ENCODE results near the gene PSG5. TPM values are rescaled to one million over a fixed set of nuclear protein-coding genes. Genes with fewer than 3 reads are reported as not detected.
"Not testable (repeated sequence)": the region's sequence is repeated elsewhere in the genome, so short reads cannot be mapped to it uniquely, and the experiment has no call there.

Gene PSG5
- not detected for total RNA-seq

- H3K9me3 ChIP-seq; DNase-seq (ENCODE audit: low spot score); H3K27ac ChIP-seq; H3K27me3 ChIP-seq (replicated peaks; ENCODE audit: insufficient read depth); H3K4me3 ChIP-seq; H3K4me1 ChIP-seq (replicated peaks); intact Hi-C loops (cut with DNase I); H3K36me3 ChIP-seq: not testable (repeated sequence)
- 86% methylated on average over 7 of the region's 7 CpGs for whole genome bisulfite sequencing
These were observed at the start of gene PSG5 for GRCh38 chr19:43186311-43186935. Gene PSG5 (minus strand): TSS chr19:43186536. CDS start chr19:43186405, 131 bp downstream.

DNA sequence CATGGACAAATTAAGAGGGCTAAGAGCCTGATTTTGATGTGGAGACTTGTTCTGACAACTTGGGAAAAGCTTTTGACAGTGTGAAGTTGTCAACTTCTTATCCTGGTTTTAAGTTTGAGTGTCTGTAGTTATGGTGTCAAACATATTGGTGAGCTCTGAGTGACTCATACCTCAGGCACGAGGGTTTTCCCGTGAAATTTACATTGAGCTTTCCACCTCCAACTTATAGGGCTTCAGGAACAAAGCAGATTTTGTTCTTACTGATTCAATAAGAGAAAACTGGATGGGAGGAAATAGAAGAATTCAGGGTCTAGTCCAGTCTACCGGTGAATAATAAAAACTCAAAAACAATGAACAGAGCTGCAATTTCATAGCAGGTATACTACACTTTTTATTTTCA is 49.4 kb upstream of the PSG5 start:
- H3K27ac ChIP-seq; H3K4me1 ChIP-seq (replicated peaks); H3K27me3 ChIP-seq (replicated peaks; ENCODE audit: insufficient read depth); H3K9me3 ChIP-seq; DNase-seq (ENCODE audit: low spot score); H3K4me3 ChIP-seq; intact Hi-C loops (cut with DNase I); H3K36me3 ChIP-seq: not testable (repeated sequence)
- WGBS: 63% methylated on average over 3 of the region's 3 CpGs

DNA sequence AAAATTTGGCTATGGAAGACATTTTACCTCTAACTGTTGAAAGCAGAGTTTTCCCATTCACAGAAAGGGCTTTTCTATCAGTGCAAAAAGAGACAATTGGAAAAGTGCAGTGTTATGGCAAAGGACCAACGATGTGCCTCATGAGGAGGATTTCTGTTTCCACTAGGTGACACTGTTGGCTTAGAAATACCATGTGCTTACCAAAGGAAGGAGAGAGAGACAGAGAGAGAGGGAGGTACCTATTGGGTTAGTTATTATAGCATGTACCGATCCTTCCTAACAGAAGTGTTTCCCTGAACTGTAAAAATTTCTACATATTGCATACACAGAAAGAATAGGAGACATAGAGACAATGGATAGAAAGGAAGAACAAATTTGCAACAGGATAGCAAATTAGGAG is 43.0 kb upstream of the PSG5 start:
- intact Hi-C loops (cut with DNase I): no loop called here
- Histone ChIP-seq H3K9me3 (no peaks in the 10 kb centered on the region), H3K4me3 (no peak overlapping the region), H3K27me3 (replicated peaks; ENCODE audit: insufficient read depth) (no peaks in the 10 kb centered on the region), H3K36me3 (no peaks in the 10 kb centered on the region), H3K4me1 (replicated peaks) (no peaks in the 10 kb centered on the region), H3K27ac (no peak overlapping the region)
- WGBS: 81% methylated on average over 2 of the region's 2 CpGs
- TF ChIP-seq CTCF (IDR thresholded peaks at IDR 0.05) (peak in 1 of 4 experiments; percentile 20), POLR2A (IDR thresholded peaks at IDR 0.05) (no peak)
- DNase-seq (ENCODE audit: low spot score): no peak

- H3K9me3 ChIP-seq; DNase-seq (ENCODE audit: low spot score); H3K4me3 ChIP-seq; H3K27me3 ChIP-seq (replicated peaks; ENCODE audit: insufficient read depth); intact Hi-C loops (cut with DNase I); H3K4me1 ChIP-seq (replicated peaks); H3K36me3 ChIP-seq; H3K27ac ChIP-seq: not testable (repeated sequence)
- WGBS: 83% methylated on average over 2 of the region's 2 CpGs
These were observed 42.4 kb upstream of the PSG5 start for GRCh38 chr19:43228730-43229129.

- DNase-seq (ENCODE audit: low spot score); H3K27me3 ChIP-seq (replicated peaks; ENCODE audit: insufficient read depth); intact Hi-C loops (cut with DNase I); H3K4me1 ChIP-seq (replicated peaks); H3K27ac ChIP-seq; H3K36me3 ChIP-seq; H3K9me3 ChIP-seq; H3K4me3 ChIP-seq: not testable (repeated sequence)
- WGBS: 86% methylated on average over 1 of the region's 1 CpG
These were observed 40.6 kb upstream of the PSG5 start for GRCh38 chr19:43226986-43227385.

GRCh38 chr19:43224855-43225253 is 38.5 kb upstream of the PSG5 start:
- TF ChIP-seq POLR2A (IDR thresholded peaks at IDR 0.05) (no peak), CTCF (IDR thresholded peaks at IDR 0.05) (no peak), POLR2AphosphoS5 (IDR thresholded peaks at IDR 0.05) (no peak)
- 93% methylated on average over 2 of the region's 2 CpGs for WGBS
- intact Hi-C loops (cut with DNase I): no loop called here
- Histone ChIP-seq H3K4me3 (no peak overlapping the region), H3K4me1 (replicated peaks) (no peaks in the 10 kb centered on the region), H3K36me3 (no peaks in the 10 kb centered on the region), H3K9me3 (no peaks in the 10 kb centered on the region), H3K27ac (no peak overlapping the region), H3K27me3 (replicated peaks; ENCODE audit: insufficient read depth) (no peaks in the 10 kb centered on the region)
- DNase-seq (ENCODE audit: low spot score): no peak

GRCh38 chr19:43224201-43224854 is 38.0 kb upstream of the PSG5 start:
- H3K9me3 ChIP-seq; H3K4me1 ChIP-seq (replicated peaks); DNase-seq (ENCODE audit: low spot score); H3K27ac ChIP-seq; H3K36me3 ChIP-seq; intact Hi-C loops (cut with DNase I); H3K27me3 ChIP-seq (replicated peaks; ENCODE audit: insufficient read depth); H3K4me3 ChIP-seq: not testable (repeated sequence)
- WGBS: 58% methylated on average over 5 of the region's 5 CpGs

- intact Hi-C loops (cut with DNase I); H3K4me3 ChIP-seq; H3K9me3 ChIP-seq; H3K36me3 ChIP-seq; H3K27ac ChIP-seq; H3K4me1 ChIP-seq (replicated peaks); DNase-seq (ENCODE audit: low spot score); H3K27me3 ChIP-seq (replicated peaks; ENCODE audit: insufficient read depth): not testable (repeated sequence)
- 97% methylated on average over 22 of the region's 22 CpGs for WGBS
These were observed 35.6 kb upstream of the PSG5 start for GRCh38 chr19:43221891-43222290.

- H3K27ac ChIP-seq; H3K36me3 ChIP-seq; intact Hi-C loops (cut with DNase I); H3K4me1 ChIP-seq (replicated peaks); H3K27me3 ChIP-seq (replicated peaks; ENCODE audit: insufficient read depth); DNase-seq (ENCODE audit: low spot score); H3K4me3 ChIP-seq; H3K9me3 ChIP-seq: not testable (repeated sequence)
- 68% methylated on average over 4 of the region's 4 CpGs for WGBS
These were observed 32.8 kb upstream of the PSG5 start for GRCh38 chr19:43219136-43219535.

DNA sequence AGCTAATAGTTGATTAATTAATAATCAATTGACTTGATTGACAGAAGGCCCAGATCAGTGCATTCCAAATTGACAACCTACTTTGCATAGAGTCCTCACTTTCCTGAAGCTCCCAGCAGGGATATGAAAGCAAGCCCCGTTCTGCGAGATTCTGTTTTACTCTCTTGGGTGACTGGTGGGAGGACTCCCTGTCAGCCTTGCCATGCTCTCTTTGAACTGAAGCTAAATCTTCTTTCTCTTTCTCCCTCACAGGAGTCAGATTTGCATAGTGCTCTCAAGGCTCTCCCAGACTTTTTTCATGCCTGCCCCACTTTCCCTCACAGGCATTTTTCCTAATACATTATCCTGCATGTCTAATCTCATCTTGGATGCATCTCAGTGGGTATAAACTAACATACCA is 29.5 kb upstream of the PSG5 start:
- 37% methylated on average over 2 of the region's 2 CpGs for WGBS
- not testable (repeated sequence) for H3K27me3 ChIP-seq (replicated peaks; ENCODE audit: insufficient read depth)

More for the DNA sequence above, 29.5 kb upstream of the PSG5 start:
- H3K4me3 ChIP-seq; H3K36me3 ChIP-seq; DNase-seq (ENCODE audit: low spot score); H3K27ac ChIP-seq; H3K4me1 ChIP-seq (replicated peaks); intact Hi-C loops (cut with DNase I); H3K9me3 ChIP-seq: not testable (repeated sequence)

All from prostate gland (tissue), 2 donors.